ENCODE data around the gene BET1L.
A peak's percentile ranks its signal among the peaks of the same experiment; 100 is the strongest.

The BET1L gene

GRCh38 chr11:207208-207862 lies at the start of gene BET1L, which contains the start of gene RIC8A:
BET1L (minus strand) TSS chr11:207399; CDS start chr11:207321, 78 bp downstream.
RIC8A (plus strand) TSS chr11:207708; CDS start chr11:208855, 1,147 bp downstream.
- peaks cover 29% of the 10 kb centered on the region for H3K4me1 ChIP-seq (ENCODE audit: control insufficient read depth, insufficient read depth, low read length)

GRCh38 chr11:255816-256215 lies 48.6 kb upstream of the BET1L start:
- no peaks in the 10 kb centered on the region for H3K4me1 ChIP-seq (ENCODE audit: control insufficient read depth, insufficient read depth, low read length)
- H3K4me3 ChIP-seq (ENCODE audit: low read length) = no peak overlapping the region
- H3K9me3 ChIP-seq (ENCODE audit: control insufficient read depth, low read length) = no peaks in the 10 kb centered on the region
- H3K27me3 ChIP-seq (ENCODE audit: control insufficient read depth, insufficient read depth, low read length) = no peaks in the 10 kb centered on the region
- no peak overlapping the region for H3K9ac ChIP-seq (ENCODE audit: low read length)
- no peaks in the 10 kb centered on the region for H3K36me3 ChIP-seq (ENCODE audit: control insufficient read depth, insufficient read depth, low read length)

More at GRCh38 chr11:207208-207862, at the start of gene BET1L, which contains the start of gene RIC8A:
- Histone ChIP-seq H3K4me3 (ENCODE audit: low read length) (peak within 1 kb of the TSS; percentile 89), H3K9ac (ENCODE audit: low read length) (peak within 1 kb of the TSS; percentile 97), H3K27me3 (ENCODE audit: control insufficient read depth, insufficient read depth, low read length) (no peaks in the 10 kb centered on the region), H3K9me3 (ENCODE audit: control insufficient read depth, low read length) (no peaks in the 10 kb centered on the region), H3K36me3 (ENCODE audit: control insufficient read depth, insufficient read depth, low read length) (peaks cover 21% of the 10 kb centered on the region)

- Histone ChIP-seq H3K4me3 (ENCODE audit: low read length) (no peak overlapping the region), H3K27me3 (ENCODE audit: control insufficient read depth, insufficient read depth, low read length) (no peaks in the 10 kb centered on the region), H3K4me1 (ENCODE audit: control insufficient read depth, insufficient read depth, low read length) (no peaks in the 10 kb centered on the region), H3K9me3 (ENCODE audit: control insufficient read depth, low read length) (no peaks in the 10 kb centered on the region), H3K9ac (ENCODE audit: low read length) (no peak overlapping the region), H3K36me3 (ENCODE audit: control insufficient read depth, insufficient read depth, low read length) (no peaks in the 10 kb centered on the region)
Measured at GRCh38 chr11:255176-255575, 48.0 kb upstream of the BET1L start.

- Histone ChIP-seq H3K27me3 (ENCODE audit: control insufficient read depth, insufficient read depth, low read length) (no peaks in the 10 kb centered on the region), H3K36me3 (ENCODE audit: control insufficient read depth, insufficient read depth, low read length) (peaks cover 3% of the 10 kb centered on the region), H3K9me3 (ENCODE audit: control insufficient read depth, low read length) (no peaks in the 10 kb centered on the region), H3K4me3 (ENCODE audit: low read length) (no peak overlapping the region), H3K4me1 (ENCODE audit: control insufficient read depth, insufficient read depth, low read length) (no peaks in the 10 kb centered on the region), H3K9ac (ENCODE audit: low read length) (no peak overlapping the region)
Measured at GRCh38 chr11:253886-254270, 46.7 kb upstream of the BET1L start.

- Histone ChIP-seq H3K4me1 (ENCODE audit: control insufficient read depth, insufficient read depth, low read length) (no peaks in the 10 kb centered on the region), H3K9ac (ENCODE audit: low read length) (no peak overlapping the region), H3K27me3 (ENCODE audit: control insufficient read depth, insufficient read depth, low read length) (no peaks in the 10 kb centered on the region), H3K36me3 (ENCODE audit: control insufficient read depth, insufficient read depth, low read length) (peaks cover 6% of the 10 kb centered on the region), H3K9me3 (ENCODE audit: control insufficient read depth, low read length) (no peaks in the 10 kb centered on the region), H3K4me3 (ENCODE audit: low read length) (no peak overlapping the region)
Measured at GRCh38 chr11:253160-253885, 46.1 kb upstream of the BET1L start.

- Histone ChIP-seq H3K9me3 (ENCODE audit: control insufficient read depth, low read length) (no peaks in the 10 kb centered on the region), H3K4me3 (ENCODE audit: low read length) (no peak overlapping the region), H3K27me3 (ENCODE audit: control insufficient read depth, insufficient read depth, low read length) (no peaks in the 10 kb centered on the region), H3K9ac (ENCODE audit: low read length) (no peak overlapping the region), H3K4me1 (ENCODE audit: control insufficient read depth, insufficient read depth, low read length) (no peaks in the 10 kb centered on the region), H3K36me3 (ENCODE audit: control insufficient read depth, insufficient read depth, low read length) (peaks cover 6% of the 10 kb centered on the region)
Measured at GRCh38 chr11:252666-253065, 45.5 kb upstream of the BET1L start.

- H3K36me3 ChIP-seq (ENCODE audit: control insufficient read depth, insufficient read depth, low read length) = peaks cover 6% of the 10 kb centered on the region
- no peaks in the 10 kb centered on the region for H3K27me3 ChIP-seq (ENCODE audit: control insufficient read depth, insufficient read depth, low read length)
Measured at GRCh38 chr11:251550-251949, 44.4 kb upstream of the BET1L start.

GRCh38 chr11:250740-251299 lies 43.6 kb upstream of the BET1L start:
- Histone ChIP-seq H3K9ac (ENCODE audit: low read length) (no peak overlapping the region), H3K9me3 (ENCODE audit: control insufficient read depth, low read length) (no peaks in the 10 kb centered on the region), H3K36me3 (ENCODE audit: control insufficient read depth, insufficient read depth, low read length) (peaks cover 9% of the 10 kb centered on the region), H3K27me3 (ENCODE audit: control insufficient read depth, insufficient read depth, low read length) (no peaks in the 10 kb centered on the region), H3K4me1 (ENCODE audit: control insufficient read depth, insufficient read depth, low read length) (no peaks in the 10 kb centered on the region), H3K4me3 (ENCODE audit: low read length) (no peak overlapping the region)

More at GRCh38 chr11:251550-251949, 44.4 kb upstream of the BET1L start:
- Histone ChIP-seq H3K9ac (ENCODE audit: low read length) (no peak overlapping the region), H3K4me1 (ENCODE audit: control insufficient read depth, insufficient read depth, low read length) (no peaks in the 10 kb centered on the region), H3K4me3 (ENCODE audit: low read length) (no peak overlapping the region), H3K9me3 (ENCODE audit: control insufficient read depth, low read length) (no peaks in the 10 kb centered on the region)

- Histone ChIP-seq H3K36me3 (ENCODE audit: control insufficient read depth, insufficient read depth, low read length) (peaks cover 11% of the 10 kb centered on the region), H3K9ac (ENCODE audit: low read length) (no peak overlapping the region), H3K4me1 (ENCODE audit: control insufficient read depth, insufficient read depth, low read length) (no peaks in the 10 kb centered on the region), H3K4me3 (ENCODE audit: low read length) (no peak overlapping the region), H3K27me3 (ENCODE audit: control insufficient read depth, insufficient read depth, low read length) (no peaks in the 10 kb centered on the region), H3K9me3 (ENCODE audit: control insufficient read depth, low read length) (no peaks in the 10 kb centered on the region)
Measured at GRCh38 chr11:250274-250673, 43.1 kb upstream of the BET1L start.

GRCh38 chr11:249062-249461 lies 41.9 kb upstream of the BET1L start:
- Histone ChIP-seq H3K4me3 (ENCODE audit: low read length) (no peak overlapping the region), H3K9ac (ENCODE audit: low read length) (no peak overlapping the region), H3K27me3 (ENCODE audit: control insufficient read depth, insufficient read depth, low read length) (no peaks in the 10 kb centered on the region), H3K4me1 (ENCODE audit: control insufficient read depth, insufficient read depth, low read length) (no peaks in the 10 kb centered on the region), H3K36me3 (ENCODE audit: control insufficient read depth, insufficient read depth, low read length) (peaks cover 11% of the 10 kb centered on the region), H3K9me3 (ENCODE audit: control insufficient read depth, low read length) (no peaks in the 10 kb centered on the region)

- peaks cover 11% of the 10 kb centered on the region for H3K36me3 ChIP-seq (ENCODE audit: control insufficient read depth, insufficient read depth, low read length)
- no peaks in the 10 kb centered on the region for H3K9me3 ChIP-seq (ENCODE audit: control insufficient read depth, low read length)
- no peak overlapping the region for H3K9ac ChIP-seq (ENCODE audit: low read length)
- no peaks in the 10 kb centered on the region for H3K4me1 ChIP-seq (ENCODE audit: control insufficient read depth, insufficient read depth, low read length)
- no peak overlapping the region for H3K4me3 ChIP-seq (ENCODE audit: low read length)
- no peaks in the 10 kb centered on the region for H3K27me3 ChIP-seq (ENCODE audit: control insufficient read depth, insufficient read depth, low read length)
Measured at GRCh38 chr11:244376-244775, 37.2 kb upstream of the BET1L start.

- Histone ChIP-seq H3K4me1 (ENCODE audit: control insufficient read depth, insufficient read depth, low read length) (peaks cover 10% of the 10 kb centered on the region), H3K9me3 (ENCODE audit: control insufficient read depth, low read length) (no peaks in the 10 kb centered on the region), H3K36me3 (ENCODE audit: control insufficient read depth, insufficient read depth, low read length) (peaks cover 4% of the 10 kb centered on the region), H3K27me3 (ENCODE audit: control insufficient read depth, insufficient read depth, low read length) (no peaks in the 10 kb centered on the region), H3K4me3 (ENCODE audit: low read length) (no peak overlapping the region), H3K9ac (ENCODE audit: low read length) (no peak overlapping the region)
Measured at GRCh38 chr11:241634-242033, 34.4 kb upstream of the BET1L start.
